GM12878 (cell line): ENCODE measurements around the gene ACSL1. TPM values are rescaled to one million over a fixed set of nuclear protein-coding genes. Genes with fewer than 3 reads are reported as not detected.

Experiments
- ATF7 ChIP-seq: fragments of 450-650 bp; IDR thresholded peaks from 2 replicates; pipeline ENCODE4 v1.6.1; 2016; ENCODE audit warnings: low read depth, mild to moderate bottlenecking
- CBX5 ChIP-seq: sonication (generic); IDR thresholded peaks from 2 replicates; pipeline ENCODE4 v1.6.1; 2016; ENCODE audit warnings: low read depth, moderate library complexity, mild to moderate bottlenecking, inconsistent platforms
- EP300 ChIP-seq, 2 experiments: fragments of 150-350 bp in 1 of 2; IDR thresholded peaks; 2 replicates each; pipeline ENCODE4 v1.6.1; 2011 to 2012; ENCODE audit warnings: low read depth in 2 of 2, low read length in 2 of 2, borderline replicate concordance in 1 of 2, improper control_type of control experiment in 1 of 2, inconsistent platforms in 1 of 2; ENCODE audit not compliant: control insufficient read depth in 1 of 2
- HDAC2 ChIP-seq: fragments of 200-600 bp; sonication (generic); IDR thresholded peaks from 2 replicates; pipeline ENCODE4 v1.6.1; 2017
- IRF4 ChIP-seq: IDR thresholded peaks from 2 replicates; pipeline ENCODE4 v1.6.1; 2011; ENCODE audit warnings: low read depth, low read length
- IRF5 ChIP-seq: fragments of 450-650 bp; IDR thresholded peaks from 2 replicates; pipeline ENCODE4 v1.6.1; 2017; ENCODE audit warnings: borderline replicate concordance
- JUND ChIP-seq: IDR thresholded peaks from 2 replicates; pipeline ENCODE4 v1.6.1; 2012; ENCODE audit warnings: low read depth, mild to moderate bottlenecking, low read length, improper control_type of control experiment, moderate library complexity
- NFIC ChIP-seq: IDR thresholded peaks from 2 replicates; pipeline ENCODE4 v1.6.1; 2012; ENCODE audit warnings: low read depth, mild to moderate bottlenecking, inconsistent platforms, low read length, moderate library complexity
- NFYA ChIP-seq: IDR thresholded peaks from 2 replicates; pipeline ENCODE4 v1.6.1; 2011; ENCODE audit warnings: low read depth, mild to moderate bottlenecking, low read length, improper control_type of control experiment, borderline replicate concordance
- NR2C2 ChIP-seq: IDR thresholded peaks from 2 replicates; pipeline ENCODE4 v1.6.1; 2011; ENCODE audit warnings: borderline replicate concordance, low read depth; ENCODE audit not compliant: control insufficient read depth, insufficient read length
- POLR2A ChIP-seq: IDR thresholded peaks from 2 replicates; pipeline ENCODE4 v1.6.1; 2011; ENCODE audit warnings: low read depth, mild to moderate bottlenecking, low read length
- RAD21 ChIP-seq: IDR thresholded peaks from 2 replicates; pipeline ENCODE4 v1.6.1; 2011; ENCODE audit warnings: mild to moderate bottlenecking, low read depth, low read length, moderate library complexity; ENCODE audit not compliant: insufficient read depth
- SRF ChIP-seq, 2 experiments: IDR thresholded peaks; 2 replicates each; pipeline ENCODE4 v1.6.1; 2011; ENCODE audit warnings: low read depth in 2 of 2, low read length in 2 of 2, mild to moderate bottlenecking in 1 of 2, moderate library complexity in 1 of 2
- TBL1XR1 ChIP-seq: IDR thresholded peaks from 2 replicates; pipeline ENCODE4 v1.6.1; 2012; ENCODE audit warnings: low read depth, low read length, improper control_type of control experiment
- ZBTB11 ChIP-seq: fragments of 450-650 bp; formaldehyde crosslinking; IDR thresholded peaks from 2 replicates; pipeline ENCODE4 v1.5.0; 2022; ENCODE audit warnings: mild to moderate bottlenecking, missing genetic modification characterization
- polyA plus RNA-seq, 11 experiments: library from polyadenylated mRNA; depleted of rRNA in 4 of 11; unstranded in 6 of 11; stranded (reverse) in 5 of 11; fragments of >200 nt; fragmentation: Nextera tagmentation in 4 of 11; fragmentation: Illumina TruSeq in 1 of 11; extraction: Ambion mirVana in 4 of 11; extraction: Trizol in 1 of 11; gene quantifications; 1 replicate in 1 of 11; 2 replicates in 10 of 11; pipeline versions ENCODE4 v1.2.1 to v1.2.3, GENCODE V29; 2011 to 2016; ENCODE audit warnings: inconsistent platforms in 2 of 11, missing spikeins in 2 of 11, low read depth in 1 of 11
- total RNA-seq, 4 experiments: library from RNA; depleted of rRNA in 3 of 4; stranded (reverse); fragments of >200 nt in 3 of 4; fragmentation: Illumina TruSeq in 1 of 4; extraction: Trizol in 1 of 4; gene quantifications; 2 replicates each; pipeline versions ENCODE4 v1.2.1 to v1.2.3, GENCODE V29; 2013 to 2021
- TF ChIP-seq, protein P1 (sequence below): fragments of 450-650 bp; IDR thresholded peaks from 2 replicates; pipeline ENCODE4 v1.6.1; 2016; ENCODE audit warnings: mild to moderate bottlenecking
- TF ChIP-seq, protein P2 (sequence below): IDR thresholded peaks from 2 replicates; pipeline ENCODE4 v1.6.1; 2011; ENCODE audit warnings: low read depth, low read length, improper control_type of control experiment, borderline replicate concordance
- TF ChIP-seq, protein P3 (sequence below): IDR thresholded peaks from 2 replicates; pipeline ENCODE4 v1.6.1; 2011; ENCODE audit warnings: borderline replicate concordance, low read depth, mild to moderate bottlenecking, moderate library complexity, low read length; ENCODE audit not compliant: insufficient read depth, poor library complexity, severe bottlenecking
- TF ChIP-seq, protein P4 (sequence below): IDR thresholded peaks from 2 replicates; pipeline ENCODE4 v1.6.1; 2011; ENCODE audit warnings: mild to moderate bottlenecking, low read depth, low read length, moderate library complexity; ENCODE audit not compliant: insufficient replicate concordance

The ACSL1 gene
- total and polyA plus RNA-seq, 10 of the 15 experiments (the other 5 are each of a cell fraction or from before 2014, with no cell fraction given): 30.7 to 68.1 (median 58.7) TPM

- TF ChIP-seq CBX5 (no peak; the same call in none of the 2 replicates), NFIC (peak; percentile 91), JUND (no peak), NFYA (no peak), TBL1XR1 (peak; percentile 71; the same call in 1 of the 2 replicates), ZBTB11 (no peak), IRF4 (no peak), ATF7 (peak; percentile 77), RAD21 (no peak), IRF5 (no peak), EP300 (IDR thresholded peaks at IDR 0.05; ENCODE audit: borderline replicate concordance in 1 of 2, control insufficient read depth in 1 of 2, low read depth in 2 of 2, low read length in 2 of 2) (0 out of 4 replicates have a peak, but pooled peaks of 1 of the 2 experiments have one; percentile 14), POLR2A (peak; percentile 68), HDAC2 (no peak), NR2C2 (no peak), SRF (IDR thresholded peaks at IDR 0.05; ENCODE audit: low read depth in 2 of 2, low read length in 2 of 2) (no peak)
- TF ChIP-seq, protein P1, sequence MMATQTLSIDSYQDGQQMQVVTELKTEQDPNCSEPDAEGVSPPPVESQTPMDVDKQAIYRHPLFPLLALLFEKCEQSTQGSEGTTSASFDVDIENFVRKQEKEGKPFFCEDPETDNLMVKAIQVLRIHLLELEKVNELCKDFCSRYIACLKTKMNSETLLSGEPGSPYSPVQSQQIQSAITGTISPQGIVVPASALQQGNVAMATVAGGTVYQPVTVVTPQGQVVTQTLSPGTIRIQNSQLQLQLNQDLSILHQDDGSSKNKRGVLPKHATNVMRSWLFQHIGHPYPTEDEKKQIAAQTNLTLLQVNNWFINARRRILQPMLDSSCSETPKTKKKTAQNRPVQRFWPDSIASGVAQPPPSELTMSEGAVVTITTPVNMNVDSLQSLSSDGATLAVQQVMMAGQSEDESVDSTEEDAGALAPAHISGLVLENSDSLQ: peak; percentile 69
- TF ChIP-seq, protein P2, sequence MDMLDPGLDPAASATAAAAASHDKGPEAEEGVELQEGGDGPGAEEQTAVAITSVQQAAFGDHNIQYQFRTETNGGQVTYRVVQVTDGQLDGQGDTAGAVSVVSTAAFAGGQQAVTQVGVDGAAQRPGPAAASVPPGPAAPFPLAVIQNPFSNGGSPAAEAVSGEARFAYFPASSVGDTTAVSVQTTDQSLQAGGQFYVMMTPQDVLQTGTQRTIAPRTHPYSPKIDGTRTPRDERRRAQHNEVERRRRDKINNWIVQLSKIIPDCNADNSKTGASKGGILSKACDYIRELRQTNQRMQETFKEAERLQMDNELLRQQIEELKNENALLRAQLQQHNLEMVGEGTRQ: no peak
- TF ChIP-seq, protein P3, sequence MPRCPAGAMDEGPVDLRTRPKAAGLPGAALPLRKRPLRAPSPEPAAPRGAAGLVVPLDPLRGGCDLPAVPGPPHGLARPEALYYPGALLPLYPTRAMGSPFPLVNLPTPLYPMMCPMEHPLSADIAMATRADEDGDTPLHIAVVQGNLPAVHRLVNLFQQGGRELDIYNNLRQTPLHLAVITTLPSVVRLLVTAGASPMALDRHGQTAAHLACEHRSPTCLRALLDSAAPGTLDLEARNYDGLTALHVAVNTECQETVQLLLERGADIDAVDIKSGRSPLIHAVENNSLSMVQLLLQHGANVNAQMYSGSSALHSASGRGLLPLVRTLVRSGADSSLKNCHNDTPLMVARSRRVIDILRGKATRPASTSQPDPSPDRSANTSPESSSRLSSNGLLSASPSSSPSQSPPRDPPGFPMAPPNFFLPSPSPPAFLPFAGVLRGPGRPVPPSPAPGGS: no peak
- TF ChIP-seq, protein P4, sequence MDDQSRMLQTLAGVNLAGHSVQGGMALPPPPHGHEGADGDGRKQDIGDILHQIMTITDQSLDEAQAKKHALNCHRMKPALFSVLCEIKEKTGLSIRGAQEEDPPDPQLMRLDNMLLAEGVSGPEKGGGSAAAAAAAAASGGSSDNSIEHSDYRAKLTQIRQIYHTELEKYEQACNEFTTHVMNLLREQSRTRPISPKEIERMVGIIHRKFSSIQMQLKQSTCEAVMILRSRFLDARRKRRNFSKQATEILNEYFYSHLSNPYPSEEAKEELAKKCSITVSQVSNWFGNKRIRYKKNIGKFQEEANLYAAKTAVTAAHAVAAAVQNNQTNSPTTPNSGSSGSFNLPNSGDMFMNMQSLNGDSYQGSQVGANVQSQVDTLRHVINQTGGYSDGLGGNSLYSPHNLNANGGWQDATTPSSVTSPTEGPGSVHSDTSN: peak; percentile 51
Measured at GRCh38 chr4:184815046-184815877, 10.5 kb downstream of the ACSL1 start (continued).
